HG03060 (cell line): ENCODE results near the gene ZIK1.
A peak's percentile ranks its signal among the peaks of the same experiment; 100 is the strongest.

Experiments used
- ATAC-seq: cut with Tn5 transposase; IDR thresholded peaks from one replicate; pipeline ENCODE4 v1.9.1; 2021; ENCODE audit warnings: low read depth, moderate number of reproducible peaks; ENCODE audit not compliant: unreplicated experiment

The ZIK1 gene

DNA sequence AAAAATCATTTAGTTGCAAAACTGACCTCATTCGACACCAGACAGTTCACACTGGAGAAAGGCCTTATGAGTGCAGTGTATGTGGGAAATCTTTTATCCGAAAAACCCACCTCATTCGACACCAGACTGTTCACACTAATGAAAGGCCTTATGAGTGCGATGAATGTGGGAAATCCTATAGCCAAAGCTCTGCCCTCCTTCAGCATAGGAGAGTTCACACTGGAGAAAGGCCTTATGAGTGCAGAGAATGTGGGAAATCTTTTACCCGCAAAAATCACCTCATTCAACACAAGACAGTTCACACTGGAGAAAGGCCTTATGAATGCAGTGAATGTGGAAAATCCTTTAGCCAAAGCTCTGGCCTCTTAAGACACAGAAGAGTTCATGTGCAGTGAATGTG lies 23.0 kb downstream of the ZIK1 start:
- no peak for ATAC-seq

DNA sequence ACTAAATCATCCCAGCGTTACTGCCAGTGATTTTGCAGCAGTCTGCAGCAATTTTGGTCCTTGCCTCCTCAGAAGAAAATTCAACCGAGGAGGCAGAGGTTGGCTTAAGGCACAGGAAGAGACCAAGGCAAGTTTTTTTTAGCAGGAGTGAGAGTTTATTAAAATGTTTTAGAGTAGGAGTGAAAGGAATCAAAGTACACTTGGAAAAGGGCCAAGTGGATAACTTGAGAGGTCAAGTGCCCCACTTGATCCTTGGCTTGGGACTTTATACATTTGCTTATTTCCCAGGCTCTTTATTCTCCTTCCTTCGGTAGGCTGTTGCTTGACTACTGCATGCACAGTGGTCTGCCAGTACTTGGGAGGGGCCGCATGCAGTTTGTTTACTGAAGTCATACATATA lies 27.2 kb downstream of the ZIK1 start:
- ATAC-seq, result no peak

DNA sequence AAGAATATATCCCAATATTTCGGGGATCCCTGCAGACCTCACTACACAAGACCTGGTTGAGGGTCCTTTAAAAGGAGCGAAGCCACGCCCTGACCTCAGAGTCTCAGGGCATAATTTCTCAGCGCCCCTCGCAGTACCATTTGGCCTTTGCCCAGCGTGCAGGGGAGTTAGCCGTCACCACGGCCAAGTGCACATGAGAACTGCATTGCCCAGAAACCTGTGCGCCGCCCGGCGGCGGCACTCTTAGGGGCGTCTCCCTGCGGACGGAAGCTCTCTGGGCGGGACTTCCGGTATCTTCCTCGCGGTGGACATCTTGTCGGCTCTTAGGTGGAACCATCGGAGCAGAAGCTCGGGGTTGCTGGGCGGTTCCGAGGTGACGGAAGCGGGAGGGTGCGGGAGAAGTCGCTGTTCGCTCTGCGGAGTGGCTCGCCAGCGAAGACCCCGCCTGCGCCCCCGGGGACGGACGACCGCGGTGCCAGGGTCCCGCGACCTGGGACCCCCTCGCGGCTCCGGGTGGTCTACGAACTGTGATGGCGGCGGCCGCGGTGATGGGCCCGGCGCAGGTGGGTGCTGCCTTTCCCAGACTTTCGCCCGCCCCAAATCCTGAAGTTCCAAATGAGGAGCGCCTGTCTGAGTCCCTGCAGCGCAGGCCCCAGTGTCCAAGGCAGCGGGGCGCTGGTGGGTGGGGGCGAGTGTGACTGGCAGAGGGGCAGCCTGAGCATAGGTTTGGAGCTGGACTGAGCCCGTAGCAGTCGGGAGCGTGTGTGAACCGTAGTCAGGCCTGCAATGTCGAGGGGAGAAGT lies 30.2 kb downstream of the ZIK1 start, which contains the start of gene ZNF134:
ZNF134 (plus strand) TSS at position 302 of the 803 bp plus-strand sequence. CDS start 5,227 bp downstream, outside the sequence.
- ATAC-seq, result no peak

DNA sequence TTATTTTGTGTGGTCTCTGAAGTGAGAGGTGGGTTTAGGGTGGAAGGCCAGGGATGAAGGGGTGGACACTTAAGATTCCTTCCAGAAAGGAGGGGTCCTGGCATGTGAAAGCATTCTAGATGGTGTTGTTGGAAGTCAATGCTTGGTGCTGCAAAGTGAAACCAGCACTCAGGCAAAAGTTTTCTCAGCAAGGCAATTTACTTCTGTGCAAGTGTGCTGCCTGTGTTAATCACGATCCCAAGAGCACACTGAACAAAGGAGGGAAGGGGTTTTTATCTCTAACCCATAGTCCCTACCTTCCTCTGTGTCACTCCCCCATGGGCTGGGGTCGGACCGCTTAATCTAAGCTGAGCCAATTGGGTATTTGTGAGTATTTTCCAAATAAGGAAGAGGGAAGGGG lies 31.4 kb downstream of the ZIK1 start:
- ATAC-seq, result no peak

DNA sequence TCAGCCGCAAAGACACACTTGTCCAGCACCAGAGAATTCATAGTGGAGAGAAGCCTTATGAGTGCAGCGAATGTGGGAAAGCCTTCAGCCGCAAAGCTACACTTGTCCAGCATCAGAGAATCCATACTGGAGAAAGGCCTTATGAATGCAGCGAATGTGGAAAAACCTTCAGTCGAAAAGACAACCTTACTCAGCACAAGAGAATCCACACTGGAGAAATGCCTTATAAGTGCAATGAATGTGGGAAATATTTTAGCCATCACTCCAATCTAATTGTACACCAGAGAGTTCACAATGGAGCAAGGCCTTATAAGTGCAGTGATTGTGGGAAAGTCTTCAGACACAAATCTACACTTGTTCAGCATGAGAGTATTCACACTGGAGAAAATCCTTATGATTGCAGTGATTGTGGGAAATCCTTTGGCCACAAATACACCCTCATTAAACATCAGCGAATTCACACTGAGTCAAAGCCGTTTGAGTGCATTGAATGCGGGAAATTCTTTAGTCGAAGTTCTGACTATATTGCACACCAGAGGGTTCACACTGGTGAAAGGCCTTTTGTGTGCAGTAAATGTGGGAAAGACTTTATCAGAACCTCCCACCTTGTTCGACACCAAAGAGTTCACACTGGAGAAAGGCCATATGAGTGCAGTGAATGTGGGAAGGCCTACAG lies 36.9 kb downstream of the ZIK1 start:
- no peak for ATAC-seq

DNA sequence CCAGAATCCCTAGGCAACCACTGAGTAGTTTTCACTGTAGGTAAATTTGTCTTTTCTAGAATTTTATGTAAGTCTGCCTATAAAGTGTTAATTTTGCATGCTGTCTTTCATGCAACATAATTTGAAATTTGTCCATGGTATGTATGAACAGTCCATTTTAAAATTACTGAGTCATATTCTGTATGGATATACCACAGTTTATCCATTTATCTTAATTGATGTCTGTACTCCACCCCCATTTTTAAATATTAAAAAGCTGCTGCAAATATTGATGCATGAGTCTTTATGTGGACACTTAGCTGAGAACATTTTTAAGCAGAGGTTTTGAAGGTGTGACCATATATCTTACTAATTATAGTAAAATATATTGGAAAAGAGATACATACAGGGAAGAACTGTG lies 39.1 kb downstream of the ZIK1 start:
- no peak for ATAC-seq

DNA sequence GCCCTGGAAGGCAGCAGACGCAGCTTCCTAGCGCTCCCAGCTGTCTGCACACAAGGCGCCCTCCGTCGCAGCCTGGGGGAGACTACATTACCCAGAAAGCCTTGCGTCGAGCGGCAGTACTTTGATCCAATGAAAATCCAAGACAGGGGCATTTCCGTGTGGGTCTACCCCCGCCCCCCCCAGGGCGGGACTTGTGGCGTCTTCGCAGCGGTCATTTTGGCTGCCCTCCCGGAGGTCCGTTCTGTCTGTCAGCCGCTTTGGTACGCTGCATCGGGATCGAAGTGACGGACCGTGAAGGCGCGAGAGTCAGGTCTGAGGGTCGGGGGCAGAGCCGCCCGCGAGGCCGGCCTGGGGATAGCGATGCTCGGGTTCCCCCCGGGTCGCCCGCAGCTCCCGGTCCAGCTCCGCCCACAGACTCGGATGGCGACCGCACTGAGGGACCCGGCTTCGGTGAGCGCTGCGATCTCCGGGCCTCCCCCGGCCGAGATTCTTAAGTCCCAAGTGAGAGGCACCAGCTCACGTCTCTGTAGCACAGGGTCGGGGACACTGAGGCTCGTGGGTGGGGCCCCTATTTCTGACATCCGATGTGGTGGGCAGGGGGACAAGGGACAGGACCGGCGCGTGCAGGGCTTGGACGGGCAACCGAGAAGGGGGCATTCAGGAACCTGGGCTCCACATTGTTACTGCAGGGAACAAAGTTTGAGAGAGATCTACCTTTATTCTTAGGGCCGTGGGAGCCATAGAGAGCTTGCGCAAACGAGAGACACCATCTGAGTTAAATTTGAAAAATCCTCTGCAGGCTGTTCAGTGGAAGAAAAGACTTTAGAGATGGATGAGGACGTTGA lies 49.3 kb downstream of the ZIK1 start, which contains the start of gene ZNF211:
ZNF211 (plus strand) TSS at position 182 of the 845 bp plus-strand sequence; CDS start at position 361, 179 bp downstream.
- ATAC-seq, result peak; percentile 79

DNA sequence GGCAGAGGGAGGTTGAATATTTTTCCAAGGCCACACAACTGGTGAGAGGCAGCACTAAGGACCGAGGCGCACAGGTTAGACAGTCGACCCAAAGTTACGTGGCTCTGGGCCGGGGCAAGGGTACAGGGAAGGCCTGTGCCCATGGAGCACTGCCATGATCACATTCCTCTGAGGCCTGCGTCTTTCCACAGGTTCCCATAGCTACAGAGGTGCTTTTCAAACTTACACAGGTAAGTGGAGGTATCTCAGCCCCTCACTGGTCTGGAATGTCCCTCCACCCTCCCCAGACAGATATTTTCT lies 49.8 kb downstream of the ZIK1 start:
- no peak for ATAC-seq

DNA sequence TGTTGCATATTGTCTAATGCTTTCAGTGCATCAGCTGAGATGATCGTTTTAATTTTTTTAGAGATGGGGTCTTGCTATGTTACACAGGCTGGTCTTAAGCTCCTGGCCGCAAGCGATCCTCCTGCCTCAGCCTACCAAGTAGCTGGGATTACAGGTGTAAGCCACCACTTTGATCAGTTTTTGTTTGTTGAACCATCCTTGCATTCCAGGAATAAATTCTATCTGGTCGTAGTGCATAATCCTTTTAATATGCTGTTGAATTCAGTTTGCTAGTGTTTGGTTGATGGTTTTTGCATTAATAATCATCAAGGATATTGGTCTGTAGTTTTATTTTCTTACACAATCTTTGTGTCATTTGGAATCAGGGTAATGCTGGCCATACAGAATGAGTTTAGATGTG lies 53.4 kb downstream of the ZIK1 start:
- no peak for ATAC-seq

DNA sequence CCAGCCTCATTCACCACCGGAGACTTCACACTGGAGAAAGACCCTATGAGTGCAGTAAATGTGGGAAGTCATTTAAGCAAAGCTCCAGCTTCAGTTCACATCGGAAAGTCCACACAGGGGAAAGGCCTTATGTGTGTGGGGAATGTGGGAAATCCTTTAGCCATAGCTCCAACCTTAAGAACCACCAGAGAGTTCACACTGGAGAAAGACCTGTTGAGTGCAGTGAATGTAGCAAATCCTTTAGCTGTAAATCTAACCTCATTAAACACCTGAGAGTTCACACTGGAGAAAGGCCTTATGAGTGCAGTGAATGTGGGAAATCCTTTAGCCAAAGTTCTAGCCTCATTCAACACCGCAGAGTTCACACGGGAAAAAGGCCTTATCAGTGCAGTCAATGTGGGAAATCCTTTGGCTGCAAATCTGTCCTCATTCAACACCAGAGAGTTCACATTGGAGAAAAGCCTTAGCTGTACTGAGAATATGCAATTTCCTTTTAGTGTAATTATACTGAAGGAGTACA lies 57.8 kb downstream of the ZIK1 start:
- ATAC-seq, result no peak

DNA sequence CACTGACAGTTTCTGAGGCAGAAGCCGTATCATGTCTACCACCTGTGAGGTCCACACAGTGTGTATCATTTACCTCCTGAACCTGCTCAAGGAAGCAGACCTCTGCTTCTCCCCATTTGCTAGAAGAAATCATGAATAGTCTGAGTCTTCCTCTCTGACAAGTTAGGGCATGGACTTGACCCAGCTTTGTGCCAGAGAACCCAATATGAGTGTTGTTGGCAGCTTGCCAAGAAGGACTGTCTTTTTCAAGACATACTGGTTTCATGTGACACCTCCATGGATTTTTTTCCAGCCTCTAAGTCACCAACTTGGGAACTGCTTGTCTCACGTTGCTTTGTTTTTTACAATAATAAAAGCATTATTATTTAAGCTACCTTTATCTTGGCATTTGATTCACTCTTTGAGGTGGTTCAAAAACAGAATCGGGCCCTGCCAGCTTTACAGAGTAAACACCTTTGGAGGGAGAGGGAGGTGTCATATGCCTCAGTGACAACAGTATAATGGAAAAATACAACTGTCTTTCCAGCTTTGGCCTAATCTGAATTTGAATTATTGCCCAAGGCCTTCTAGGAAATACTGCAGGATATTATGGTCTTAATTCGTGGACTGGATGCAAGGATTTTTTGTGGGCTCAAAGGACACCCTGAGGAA lies 58.6 kb downstream of the ZIK1 start:
- ATAC-seq, result no peak
